HCT116 (cell line): ENCODE data around the gene HNMT. TPM values are rescaled to one million over a fixed set of nuclear protein-coding genes. Genes with fewer than 3 reads are reported as not detected.

Experiments
- ATAC-seq: fragments of 200-7000 bp; cut with Tn5 transposase; 2 replicates; pipeline ENCODE4 v1.9.1; 2020; ENCODE audit warnings: mild to moderate bottlenecking, moderate library complexity
- BruUV-seq: library from RNA; stranded (reverse); fragments of 400-500 nt; replicated peaks from 2 replicates; lab custom pipeline; 2021; lab: Mats Ljungman, UMichigan
- CTCF ChIA-PET: fragments of 300-600 bp; sonication (Branson Sonifier 250); formaldehyde crosslinking; loops from one replicate; lab custom pipeline; 2021; ENCODE audit warnings: antibody characterized with exemption; lab: Charles Lee
- POLR2A ChIA-PET: fragments of 300-600, 350-600 bp; sonication (Branson Sonifier 250); formaldehyde crosslinking; loops from one replicate; lab custom pipeline; 2021; ENCODE audit warnings: antibody characterized with exemption; lab: Charles Lee
- RAD21 ChIA-PET, 2 experiments: fragments of 300-600 bp; sonication (Branson Sonifier 250); formaldehyde crosslinking; loops; one replicate each; lab custom pipeline; 2023; ENCODE audit warnings: low total read pairs in 2 of 2; ENCODE audit not compliant: uncharacterized antibody in 2 of 2, unreplicated experiment in 2 of 2, low non-redundant PET in 1 of 2; lab: Charles Lee
- DNase-seq: peaks from one replicate; pipeline ENCODE4 v3.0.0-alpha.2; 2010; ENCODE audit warnings: low read depth, low spot score
- H2AFZ ChIP-seq: fragments of 200-600 bp; shearing (Covaris generic), sonication (generic); 2 replicates; pipeline ENCODE4 v1.6.1; 2017; ENCODE audit warnings: low read depth, mixed run types, mixed read lengths, antibody characterized with exemption, low read length; ENCODE audit not compliant: poor library complexity, severe bottlenecking
- H3K27ac ChIP-seq: 2 replicates; pipeline ENCODE4 v1.5.1; 2012; ENCODE audit warnings: low read depth, low read length
- H3K27me3 ChIP-seq: fragments of 200-600 bp; sonication (generic); 2 replicates; pipeline ENCODE4 v1.6.1; 2016; ENCODE audit warnings: mixed run types, low read length, mixed read lengths; ENCODE audit not compliant: insufficient read depth
- H3K36me3 ChIP-seq, 2 experiments: fragments of 200-500 bp in 1 of 2; fragments of 200-600 bp in 1 of 2; sonication (Bioruptor generic) in 1 of 2; sonication (generic) in 1 of 2; 2 replicates each; pipeline versions ENCODE4 v1.5.1 to v1.6.1; 2014 to 2016; ENCODE audit warnings: low read length in 2 of 2, inconsistent platforms in 1 of 2, mixed read lengths in 1 of 2, mixed run types in 1 of 2; ENCODE audit not compliant: insufficient read depth in 2 of 2, control insufficient read depth in 1 of 2
- H3K4me1 ChIP-seq, 2 experiments: fragments of 200-600 bp in 1 of 2; sonication (generic) in 1 of 2; 2 replicates each; pipeline versions ENCODE4 v1.5.1 to v1.6.1; 2012 to 2017; ENCODE audit warnings: low read length in 2 of 2, inconsistent platforms in 1 of 2, mild to moderate bottlenecking in 1 of 2, mixed read lengths in 1 of 2, mixed run types in 1 of 2, moderate library complexity in 1 of 2; ENCODE audit not compliant: insufficient read depth in 2 of 2, control insufficient read depth in 1 of 2
- H3K4me2 ChIP-seq: fragments of 200-600 bp; sonication (generic); 2 replicates; pipeline ENCODE4 v1.6.1; 2017; ENCODE audit warnings: mixed run types, low read length, mixed read lengths
- H3K4me3 ChIP-seq, 2 experiments: fragments of 200-600 bp in 1 of 2; sonication (generic) in 1 of 2; replicated peaks in 1 of 2; 2 replicates each; pipeline ENCODE4 v1.5.1; 2011 to 2016; ENCODE audit warnings: low read length in 2 of 2, control low read depth in 1 of 2, low read depth in 1 of 2, mild to moderate bottlenecking in 1 of 2, mixed read lengths in 1 of 2, mixed run types in 1 of 2
- H3K79me2 ChIP-seq: fragments of 200-600 bp; sonication (generic); 2 replicates; pipeline ENCODE4 v1.6.1; 2017; ENCODE audit warnings: mild to moderate bottlenecking, mixed run types, low read length, moderate library complexity, mixed read lengths; ENCODE audit not compliant: insufficient read depth
- H3K9ac ChIP-seq: fragments of 200-600 bp; sonication (generic); 2 replicates; pipeline ENCODE4 v1.6.1; 2016; ENCODE audit warnings: low read length, mixed read lengths
- H3K9me2 ChIP-seq: fragments of 200-600 bp; sonication (generic), shearing (Covaris generic); 2 replicates; pipeline ENCODE4 v1.6.1; 2017; ENCODE audit warnings: mixed run types, mild to moderate bottlenecking, moderate library complexity; ENCODE audit not compliant: insufficient read depth
- H3K9me3 ChIP-seq, 2 experiments: fragments of 200-500 bp in 1 of 2; fragments of 200-600 bp in 1 of 2; sonication (Bioruptor generic) in 1 of 2; sonication (generic) in 1 of 2; 2 replicates each; pipeline ENCODE4 v1.6.1; 2014 to 2017; ENCODE audit warnings: low read length in 2 of 2, mixed read lengths in 2 of 2, inconsistent platforms in 1 of 2, low read depth in 1 of 2, mild to moderate bottlenecking in 1 of 2, mixed run types in 1 of 2, moderate library complexity in 1 of 2; ENCODE audit not compliant: control insufficient read depth in 1 of 2, insufficient read depth in 1 of 2
- H4K20me1 ChIP-seq: fragments of 200-600 bp; sonication (generic), shearing (Covaris generic); 2 replicates; pipeline ENCODE4 v1.6.1; 2017; ENCODE audit warnings: mixed run types, mild to moderate bottlenecking, moderate library complexity; ENCODE audit not compliant: insufficient read depth
- EGR1 ChIP-seq: IDR thresholded peaks from 2 replicates; pipeline ENCODE4 v1.6.1; 2012; ENCODE audit warnings: low read depth
- ELF1 ChIP-seq: IDR thresholded peaks from 2 replicates; pipeline ENCODE4 v1.6.1; 2012; ENCODE audit warnings: low read depth, borderline replicate concordance
- EZH2 ChIP-seq: fragments of 200-600 bp; sonication (generic); IDR thresholded peaks from 2 replicates; pipeline ENCODE4 v1.6.1; 2017; ENCODE audit warnings: antibody characterized with exemption, mixed run types
- EZH2phosphoT487 ChIP-seq: fragments of 200-600 bp; IDR thresholded peaks from 2 replicates; pipeline ENCODE4 v1.6.1; 2018; ENCODE audit warnings: antibody characterized with exemption, borderline replicate concordance
- POLR2A ChIP-seq: IDR thresholded peaks from 2 replicates; pipeline ENCODE4 v1.7.0; 2011; ENCODE audit warnings: borderline replicate concordance; ENCODE audit not compliant: insufficient read depth, insufficient read length; ENCODE audit errors: extremely low read depth
- POLR2AphosphoS5 ChIP-seq: IDR thresholded peaks from 2 replicates; pipeline ENCODE4 v1.6.1; 2011; ENCODE audit warnings: mild to moderate bottlenecking, low read depth, low read length, moderate library complexity
- RAD21 ChIP-seq: IDR thresholded peaks from 2 replicates; pipeline ENCODE4 v1.6.1; 2012; ENCODE audit warnings: low read depth, mild to moderate bottlenecking
- SIN3A ChIP-seq: IDR thresholded peaks from 2 replicates; pipeline ENCODE4 v1.6.1; 2012; ENCODE audit warnings: low read depth
- SP1 ChIP-seq: IDR thresholded peaks from 2 replicates; pipeline ENCODE4 v1.6.1; 2012; ENCODE audit warnings: low read depth
- TCF7L2 ChIP-seq: IDR thresholded peaks from 2 replicates; pipeline ENCODE4 v1.7.0; 2011; ENCODE audit warnings: borderline replicate concordance, inconsistent platforms; ENCODE audit not compliant: insufficient read depth, insufficient read length; ENCODE audit errors: extremely low read depth
- YY1 ChIP-seq: IDR thresholded peaks from 2 replicates; pipeline ENCODE4 v1.6.1; 2011; ENCODE audit warnings: low read length, low read depth, moderate library complexity, mild to moderate bottlenecking; ENCODE audit not compliant: insufficient replicate concordance; ENCODE audit errors: extremely low read depth
- ZFX ChIP-seq: fragments of 450-650 bp; IDR thresholded peaks from 2 replicates; pipeline ENCODE4 v1.6.1; 2017
- ZNF274 ChIP-seq: fragments of 200-500 bp; sonication (Bioruptor generic); IDR thresholded peaks from 2 replicates; pipeline ENCODE4 v1.6.1; 2014; ENCODE audit warnings: mild to moderate bottlenecking, low read depth, low read length, inconsistent platforms
- intact Hi-C: fragments of 100-400 bp; cut with micrococcal nuclease; formaldehyde crosslinking; loops from 2 replicates; pipeline ENCODE4 v1.10.0; 2022
- total RNA-seq: library from RNA; stranded (reverse); gene quantifications from one replicate; pipeline ENCODE4 v1.2.1, GENCODE V29; 2021; ENCODE audit not compliant: unreplicated experiment
- TF ChIP-seq, protein P1 (sequence below): IDR thresholded peaks from 2 replicates; pipeline ENCODE4 v1.6.1; 2011; ENCODE audit warnings: mild to moderate bottlenecking, low read length, moderate library complexity; ENCODE audit not compliant: insufficient replicate concordance; ENCODE audit errors: extremely low read depth
- TF ChIP-seq, protein P2 (sequence below), 3 experiments: fragments of 200-600 bp in 1 of 3; sonication (generic) in 1 of 3; IDR thresholded peaks in 2 of 3; conservative IDR thresholded peaks in 1 of 3; 2 replicates each; pipeline ENCODE4 v1.5.1; 2012 to 2017; ENCODE audit warnings: low read depth in 2 of 3, low read length in 2 of 3, antibody characterized with exemption in 1 of 3, borderline replicate concordance in 1 of 3, control low read depth in 1 of 3, mild to moderate bottlenecking in 1 of 3, mixed read lengths in 1 of 3, mixed run types in 1 of 3, moderate library complexity in 1 of 3; ENCODE audit not compliant: insufficient read depth in 1 of 3
- TF ChIP-seq, protein P3 (sequence below): IDR thresholded peaks from 2 replicates; pipeline ENCODE4 v1.6.1; 2012
- TF ChIP-seq, protein P4 (sequence below): IDR thresholded peaks from 2 replicates; pipeline ENCODE4 v1.6.1; 2012; ENCODE audit warnings: low read depth
- TF ChIP-seq, protein P5 (sequence below): IDR thresholded peaks from 2 replicates; pipeline ENCODE4 v1.6.1; 2012

HNMT gene
- total RNA-seq, 1 experiment from 2014 or later, result not detected

DNA sequence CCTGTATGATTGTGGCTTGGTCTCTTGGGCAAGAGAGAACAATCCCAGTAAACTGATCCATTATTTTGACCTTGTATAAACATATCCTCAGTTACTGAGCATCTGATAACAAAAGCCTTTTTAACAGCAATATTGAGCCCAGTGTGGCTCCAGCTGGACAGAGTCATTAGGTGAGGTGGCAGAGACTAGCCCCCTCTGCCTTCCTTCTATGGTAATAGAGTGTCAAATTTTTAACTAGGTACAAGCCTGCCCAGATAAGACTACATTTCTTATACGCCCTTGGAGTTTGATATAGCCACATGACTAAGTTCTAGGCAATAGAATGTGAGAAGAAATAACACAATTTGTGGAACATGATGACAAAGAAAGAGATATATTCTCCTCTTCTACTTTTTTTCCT is 56.2 kb downstream of the HNMT start (continued):
- TF ChIP-seq ZNF274, result no peak

DNA sequence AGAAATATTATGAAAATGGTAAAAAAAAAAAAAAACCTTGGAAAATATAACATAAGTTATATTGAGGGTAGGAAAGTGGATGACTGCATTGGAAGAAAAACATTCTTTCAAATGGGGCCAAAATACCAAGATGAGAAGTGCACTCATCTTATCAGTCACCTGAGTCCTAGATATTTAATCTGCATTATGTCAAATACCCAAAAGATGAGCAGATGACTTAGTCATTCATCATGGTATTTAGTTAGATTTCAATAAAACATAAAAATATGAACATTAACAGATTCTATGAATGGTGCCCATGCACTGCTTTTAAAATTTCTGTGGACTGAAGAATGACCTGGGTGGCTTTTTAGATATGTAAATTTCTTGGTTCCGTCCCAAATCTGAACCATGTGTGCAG is 56.9 kb downstream of the HNMT start:
- CTCF ChIA-PET, result no interaction called here
- intact Hi-C loops, result no loop called here

More for the DNA sequence above, 56.9 kb downstream of the HNMT start:
- Histone ChIP-seq H3K27ac (no peak overlapping the region), H3K36me3 (no peaks in the 10 kb centered on the region), H2AFZ (no peak overlapping the region), H4K20me1 (no peaks in the 10 kb centered on the region), H3K4me2 (no peak overlapping the region), H3K9me2 (no peaks in the 10 kb centered on the region), H3K27me3 (no peaks in the 10 kb centered on the region), H3K9ac (no peak overlapping the region), H3K79me2 (no peaks in the 10 kb centered on the region), H3K9me3 (no peaks in the 10 kb centered on the region), H3K4me3 (no peak overlapping the region), H3K4me1 (no peaks in the 10 kb centered on the region)
- TF ChIP-seq, protein P1, sequence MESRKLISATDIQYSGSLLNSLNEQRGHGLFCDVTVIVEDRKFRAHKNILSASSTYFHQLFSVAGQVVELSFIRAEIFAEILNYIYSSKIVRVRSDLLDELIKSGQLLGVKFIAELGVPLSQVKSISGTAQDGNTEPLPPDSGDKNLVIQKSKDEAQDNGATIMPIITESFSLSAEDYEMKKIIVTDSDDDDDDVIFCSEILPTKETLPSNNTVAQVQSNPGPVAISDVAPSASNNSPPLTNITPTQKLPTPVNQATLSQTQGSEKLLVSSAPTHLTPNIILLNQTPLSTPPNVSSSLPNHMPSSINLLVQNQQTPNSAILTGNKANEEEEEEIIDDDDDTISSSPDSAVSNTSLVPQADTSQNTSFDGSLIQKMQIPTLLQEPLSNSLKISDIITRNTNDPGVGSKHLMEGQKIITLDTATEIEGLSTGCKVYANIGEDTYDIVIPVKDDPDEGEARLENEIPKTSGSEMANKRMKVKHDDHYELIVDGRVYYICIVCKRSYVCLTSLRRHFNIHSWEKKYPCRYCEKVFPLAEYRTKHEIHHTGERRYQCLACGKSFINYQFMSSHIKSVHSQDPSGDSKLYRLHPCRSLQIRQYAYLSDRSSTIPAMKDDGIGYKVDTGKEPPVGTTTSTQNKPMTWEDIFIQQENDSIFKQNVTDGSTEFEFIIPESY, result no peak
- TF ChIP-seq ZFX (no peak), EGR1 (no peak), SP1 (no peak), YY1 (no peak), POLR2A (no peak), TCF7L2 (no peak), EZH2 (no peak), ZNF274 (no peak), SIN3A (no peak), ELF1 (no peak), EZH2phosphoT487 (no peak), RAD21 (no peak), POLR2AphosphoS5 (no peak)
- TF ChIP-seq, protein P2, sequence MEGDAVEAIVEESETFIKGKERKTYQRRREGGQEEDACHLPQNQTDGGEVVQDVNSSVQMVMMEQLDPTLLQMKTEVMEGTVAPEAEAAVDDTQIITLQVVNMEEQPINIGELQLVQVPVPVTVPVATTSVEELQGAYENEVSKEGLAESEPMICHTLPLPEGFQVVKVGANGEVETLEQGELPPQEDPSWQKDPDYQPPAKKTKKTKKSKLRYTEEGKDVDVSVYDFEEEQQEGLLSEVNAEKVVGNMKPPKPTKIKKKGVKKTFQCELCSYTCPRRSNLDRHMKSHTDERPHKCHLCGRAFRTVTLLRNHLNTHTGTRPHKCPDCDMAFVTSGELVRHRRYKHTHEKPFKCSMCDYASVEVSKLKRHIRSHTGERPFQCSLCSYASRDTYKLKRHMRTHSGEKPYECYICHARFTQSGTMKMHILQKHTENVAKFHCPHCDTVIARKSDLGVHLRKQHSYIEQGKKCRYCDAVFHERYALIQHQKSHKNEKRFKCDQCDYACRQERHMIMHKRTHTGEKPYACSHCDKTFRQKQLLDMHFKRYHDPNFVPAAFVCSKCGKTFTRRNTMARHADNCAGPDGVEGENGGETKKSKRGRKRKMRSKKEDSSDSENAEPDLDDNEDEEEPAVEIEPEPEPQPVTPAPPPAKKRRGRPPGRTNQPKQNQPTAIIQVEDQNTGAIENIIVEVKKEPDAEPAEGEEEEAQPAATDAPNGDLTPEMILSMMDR (IDR thresholded peaks at IDR 0.05 in 2 of 3, conservative IDR thresholded peaks at IDR 0.05 in 1 of 3; ENCODE audit: borderline replicate concordance in 1 of 3, insufficient read depth in 1 of 3, low read depth in 2 of 3, low read length in 2 of 3), result no peak
- TF ChIP-seq, protein P3, sequence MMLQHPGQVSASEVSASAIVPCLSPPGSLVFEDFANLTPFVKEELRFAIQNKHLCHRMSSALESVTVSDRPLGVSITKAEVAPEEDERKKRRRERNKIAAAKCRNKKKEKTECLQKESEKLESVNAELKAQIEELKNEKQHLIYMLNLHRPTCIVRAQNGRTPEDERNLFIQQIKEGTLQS, result no peak
- TF ChIP-seq, protein P4, sequence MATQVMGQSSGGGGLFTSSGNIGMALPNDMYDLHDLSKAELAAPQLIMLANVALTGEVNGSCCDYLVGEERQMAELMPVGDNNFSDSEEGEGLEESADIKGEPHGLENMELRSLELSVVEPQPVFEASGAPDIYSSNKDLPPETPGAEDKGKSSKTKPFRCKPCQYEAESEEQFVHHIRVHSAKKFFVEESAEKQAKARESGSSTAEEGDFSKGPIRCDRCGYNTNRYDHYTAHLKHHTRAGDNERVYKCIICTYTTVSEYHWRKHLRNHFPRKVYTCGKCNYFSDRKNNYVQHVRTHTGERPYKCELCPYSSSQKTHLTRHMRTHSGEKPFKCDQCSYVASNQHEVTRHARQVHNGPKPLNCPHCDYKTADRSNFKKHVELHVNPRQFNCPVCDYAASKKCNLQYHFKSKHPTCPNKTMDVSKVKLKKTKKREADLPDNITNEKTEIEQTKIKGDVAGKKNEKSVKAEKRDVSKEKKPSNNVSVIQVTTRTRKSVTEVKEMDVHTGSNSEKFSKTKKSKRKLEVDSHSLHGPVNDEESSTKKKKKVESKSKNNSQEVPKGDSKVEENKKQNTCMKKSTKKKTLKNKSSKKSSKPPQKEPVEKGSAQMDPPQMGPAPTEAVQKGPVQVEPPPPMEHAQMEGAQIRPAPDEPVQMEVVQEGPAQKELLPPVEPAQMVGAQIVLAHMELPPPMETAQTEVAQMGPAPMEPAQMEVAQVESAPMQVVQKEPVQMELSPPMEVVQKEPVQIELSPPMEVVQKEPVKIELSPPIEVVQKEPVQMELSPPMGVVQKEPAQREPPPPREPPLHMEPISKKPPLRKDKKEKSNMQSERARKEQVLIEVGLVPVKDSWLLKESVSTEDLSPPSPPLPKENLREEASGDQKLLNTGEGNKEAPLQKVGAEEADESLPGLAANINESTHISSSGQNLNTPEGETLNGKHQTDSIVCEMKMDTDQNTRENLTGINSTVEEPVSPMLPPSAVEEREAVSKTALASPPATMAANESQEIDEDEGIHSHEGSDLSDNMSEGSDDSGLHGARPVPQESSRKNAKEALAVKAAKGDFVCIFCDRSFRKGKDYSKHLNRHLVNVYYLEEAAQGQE, result no peak
- TF ChIP-seq, protein P5, sequence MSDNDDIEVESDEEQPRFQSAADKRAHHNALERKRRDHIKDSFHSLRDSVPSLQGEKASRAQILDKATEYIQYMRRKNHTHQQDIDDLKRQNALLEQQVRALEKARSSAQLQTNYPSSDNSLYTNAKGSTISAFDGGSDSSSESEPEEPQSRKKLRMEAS, result no peak
- ATAC-seq (no peak), DNase-seq (no peak)
- RAD21 ChIA-PET, result no interaction called here
- BruUV-seq, result no TSS peak
- POLR2A ChIA-PET, result no interaction called here
